Endothelial cell (in vitro differentiated cells): ENCODE measurements around the gene CACNA1B. TPM values are rescaled to one million over a fixed set of nuclear protein-coding genes. Genes with fewer than 3 reads are reported as not detected.
A peak's percentile ranks its signal among the peaks of the same experiment; 100 is the strongest.

Experiments used
- DNase-seq: peaks from one replicate; pipeline ENCODE4 v3.0.0; 2021; ENCODE audit warnings: low spot score
- H3K27ac Mint-ChIP-seq: one replicate; pipeline ENCODE4 v1.8.0; 2021; ENCODE audit warnings: mixed read lengths, inconsistent platforms; ENCODE audit not compliant: unreplicated experiment
- H3K27me3 Mint-ChIP-seq: one replicate; pipeline ENCODE4 v1.8.0; 2021; ENCODE audit warnings: mild to moderate bottlenecking, moderate library complexity, mixed read lengths, inconsistent platforms; ENCODE audit not compliant: unreplicated experiment
- H3K36me3 Mint-ChIP-seq: one replicate; pipeline ENCODE4 v1.8.0; 2021; ENCODE audit warnings: mild to moderate bottlenecking, low read depth, mixed read lengths, inconsistent platforms; ENCODE audit not compliant: unreplicated experiment
- H3K4me1 Mint-ChIP-seq: one replicate; pipeline ENCODE4 v1.8.0; 2021; ENCODE audit warnings: mild to moderate bottlenecking, mixed read lengths, inconsistent platforms; ENCODE audit not compliant: unreplicated experiment
- H3K4me3 Mint-ChIP-seq: one replicate; pipeline ENCODE4 v1.8.0; 2021; ENCODE audit warnings: mild to moderate bottlenecking, mixed read lengths, inconsistent platforms; ENCODE audit not compliant: unreplicated experiment
- H3K9me3 Mint-ChIP-seq: one replicate; pipeline ENCODE4 v1.8.0; 2021; ENCODE audit warnings: mixed read lengths, inconsistent platforms; ENCODE audit not compliant: unreplicated experiment
- total RNA-seq: library from RNA; stranded (reverse); fragmentation: NEBNext Ultra II Directional; extraction: Animal tissue kit (Norgen Biotek cat#: 25700); gene quantifications from one replicate; pipeline ENCODE4 v1.2.1, GENCODE V29; 2021; ENCODE audit not compliant: unreplicated experiment
- TF ChIP-seq, protein P1 (sequence below): fragments of 200-600 bp; sonication (generic); IDR thresholded peaks from one replicate; pipeline ENCODE4 v1.5.0; 2021; ENCODE audit warnings: antibody characterized with exemption; ENCODE audit not compliant: unreplicated experiment

The CACNA1B gene
- total RNA-seq, 1 donor from 2014 or later, result 2.0 TPM

DNA sequence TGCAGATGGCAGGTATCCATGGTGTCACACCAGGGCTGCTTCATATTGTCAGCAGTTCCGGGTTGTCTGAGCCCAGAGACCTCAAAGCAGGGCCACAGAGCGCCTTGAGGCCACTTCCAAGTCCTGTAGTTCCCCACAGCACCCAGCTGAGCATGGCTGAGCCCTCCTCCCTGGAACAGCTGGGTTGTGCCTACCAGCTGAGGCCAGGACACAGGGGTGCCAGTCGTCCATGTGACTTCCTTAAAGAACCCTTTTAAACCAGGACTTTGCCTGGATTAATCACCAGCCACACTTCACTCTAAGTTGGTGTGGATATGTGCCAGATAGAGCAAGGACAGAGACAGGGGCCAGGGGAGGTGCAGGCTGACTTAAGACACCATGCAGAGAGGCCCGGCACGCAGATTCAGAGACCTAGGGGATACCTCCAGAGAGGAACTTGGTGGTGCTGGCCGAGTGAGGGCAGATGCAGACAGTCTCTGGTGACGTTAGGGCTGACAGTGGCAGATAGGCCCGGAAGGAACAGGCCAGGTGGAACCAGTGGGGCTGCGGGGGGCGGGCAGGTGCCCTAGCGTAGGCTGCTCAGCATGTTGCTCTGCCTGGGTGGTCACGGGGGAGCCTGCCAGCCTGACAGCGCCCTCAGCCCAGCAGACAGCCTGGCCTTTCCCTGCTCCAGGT lies 142.7 kb downstream of the CACNA1B start:
- H3K4me1 Mint-ChIP-seq, result no peaks in the 10 kb centered on the region
- DNase-seq, result no peak
- no peak overlapping the region for H3K4me3 Mint-ChIP-seq
- H3K27me3 Mint-ChIP-seq, result peaks cover 12% of the 10 kb centered on the region
- H3K9me3 Mint-ChIP-seq, result no peaks in the 10 kb centered on the region
- no peak overlapping the region for H3K27ac Mint-ChIP-seq
- TF ChIP-seq, protein P1, sequence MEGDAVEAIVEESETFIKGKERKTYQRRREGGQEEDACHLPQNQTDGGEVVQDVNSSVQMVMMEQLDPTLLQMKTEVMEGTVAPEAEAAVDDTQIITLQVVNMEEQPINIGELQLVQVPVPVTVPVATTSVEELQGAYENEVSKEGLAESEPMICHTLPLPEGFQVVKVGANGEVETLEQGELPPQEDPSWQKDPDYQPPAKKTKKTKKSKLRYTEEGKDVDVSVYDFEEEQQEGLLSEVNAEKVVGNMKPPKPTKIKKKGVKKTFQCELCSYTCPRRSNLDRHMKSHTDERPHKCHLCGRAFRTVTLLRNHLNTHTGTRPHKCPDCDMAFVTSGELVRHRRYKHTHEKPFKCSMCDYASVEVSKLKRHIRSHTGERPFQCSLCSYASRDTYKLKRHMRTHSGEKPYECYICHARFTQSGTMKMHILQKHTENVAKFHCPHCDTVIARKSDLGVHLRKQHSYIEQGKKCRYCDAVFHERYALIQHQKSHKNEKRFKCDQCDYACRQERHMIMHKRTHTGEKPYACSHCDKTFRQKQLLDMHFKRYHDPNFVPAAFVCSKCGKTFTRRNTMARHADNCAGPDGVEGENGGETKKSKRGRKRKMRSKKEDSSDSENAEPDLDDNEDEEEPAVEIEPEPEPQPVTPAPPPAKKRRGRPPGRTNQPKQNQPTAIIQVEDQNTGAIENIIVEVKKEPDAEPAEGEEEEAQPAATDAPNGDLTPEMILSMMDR, result no peak
- H3K36me3 Mint-ChIP-seq, result no peaks in the 10 kb centered on the region

DNA sequence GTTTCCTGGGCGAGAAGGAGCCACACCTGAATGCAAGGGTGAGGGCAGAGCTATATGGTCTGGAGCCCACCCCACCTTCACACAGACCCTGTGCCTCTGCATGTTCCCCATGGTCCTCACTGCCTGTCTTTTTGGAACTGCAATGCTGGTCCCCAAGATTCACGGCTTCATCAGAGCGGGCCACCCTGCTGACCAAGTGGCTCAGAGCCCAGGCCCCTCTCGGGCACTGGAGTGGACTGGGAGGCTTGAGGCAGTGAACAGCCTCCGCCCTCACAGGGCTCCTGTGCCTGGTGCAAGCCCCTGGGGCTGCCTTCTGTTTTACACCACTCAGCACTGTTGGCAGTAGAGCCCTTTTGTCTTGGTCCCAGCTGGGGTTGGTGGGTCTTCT lies 143.2 kb downstream of the CACNA1B start:
- H3K4me3 Mint-ChIP-seq, result no peak overlapping the region
- no peak for DNase-seq
- H3K4me1 Mint-ChIP-seq, result no peaks in the 10 kb centered on the region
- no peaks in the 10 kb centered on the region for H3K9me3 Mint-ChIP-seq
- TF ChIP-seq, protein P1, result no peak
- H3K27me3 Mint-ChIP-seq, result peaks cover 11% of the 10 kb centered on the region
- H3K27ac Mint-ChIP-seq, result no peak overlapping the region
- H3K36me3 Mint-ChIP-seq, result no peaks in the 10 kb centered on the region

DNA sequence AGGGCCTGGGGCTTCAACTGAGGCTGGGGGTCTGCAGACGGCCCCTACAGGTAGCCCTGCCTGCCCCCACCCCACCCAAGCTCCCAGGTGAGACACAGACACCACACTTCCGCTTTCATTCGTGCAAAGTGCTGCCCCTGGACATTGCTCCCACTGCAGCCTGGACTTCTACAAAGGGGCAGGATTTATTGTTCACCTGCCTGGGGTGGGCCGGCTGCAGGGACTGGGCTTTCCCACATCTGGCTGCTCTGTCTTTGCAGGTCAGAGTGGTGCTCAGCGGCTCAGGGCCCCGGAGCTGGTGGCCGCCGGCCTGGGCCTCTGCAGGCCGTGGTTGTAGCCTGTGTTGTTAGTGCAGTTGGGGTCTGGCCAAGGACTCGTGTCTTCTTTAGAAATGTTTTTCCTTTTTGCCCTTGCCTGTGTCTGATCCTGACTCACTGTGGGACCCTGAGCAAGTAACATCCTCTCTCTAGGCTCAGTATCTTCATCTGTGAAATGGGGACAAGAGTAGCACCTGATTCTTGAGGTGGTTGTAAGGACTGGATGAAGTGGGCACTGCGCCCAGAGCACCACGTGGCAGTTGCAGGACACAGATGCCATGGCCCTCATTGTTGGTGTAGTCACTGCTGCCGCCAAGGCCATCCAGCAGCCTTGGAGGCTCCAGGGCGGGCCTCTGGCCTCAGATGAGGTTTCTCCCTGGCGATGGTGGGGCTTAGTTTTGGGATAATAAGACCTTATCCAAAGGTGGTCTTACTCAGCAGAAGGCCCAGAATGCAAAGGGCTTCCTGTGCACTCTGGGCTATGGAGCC lies 143.9 kb downstream of the CACNA1B start:
- no peak overlapping the region for H3K4me3 Mint-ChIP-seq
- no peaks in the 10 kb centered on the region for H3K36me3 Mint-ChIP-seq
- no peak for DNase-seq
- H3K4me1 Mint-ChIP-seq, result no peaks in the 10 kb centered on the region
- peaks cover 10% of the 10 kb centered on the region for H3K27me3 Mint-ChIP-seq
- TF ChIP-seq, protein P1, result no peak
- H3K27ac Mint-ChIP-seq, result no peak overlapping the region
- no peaks in the 10 kb centered on the region for H3K9me3 Mint-ChIP-seq

DNA sequence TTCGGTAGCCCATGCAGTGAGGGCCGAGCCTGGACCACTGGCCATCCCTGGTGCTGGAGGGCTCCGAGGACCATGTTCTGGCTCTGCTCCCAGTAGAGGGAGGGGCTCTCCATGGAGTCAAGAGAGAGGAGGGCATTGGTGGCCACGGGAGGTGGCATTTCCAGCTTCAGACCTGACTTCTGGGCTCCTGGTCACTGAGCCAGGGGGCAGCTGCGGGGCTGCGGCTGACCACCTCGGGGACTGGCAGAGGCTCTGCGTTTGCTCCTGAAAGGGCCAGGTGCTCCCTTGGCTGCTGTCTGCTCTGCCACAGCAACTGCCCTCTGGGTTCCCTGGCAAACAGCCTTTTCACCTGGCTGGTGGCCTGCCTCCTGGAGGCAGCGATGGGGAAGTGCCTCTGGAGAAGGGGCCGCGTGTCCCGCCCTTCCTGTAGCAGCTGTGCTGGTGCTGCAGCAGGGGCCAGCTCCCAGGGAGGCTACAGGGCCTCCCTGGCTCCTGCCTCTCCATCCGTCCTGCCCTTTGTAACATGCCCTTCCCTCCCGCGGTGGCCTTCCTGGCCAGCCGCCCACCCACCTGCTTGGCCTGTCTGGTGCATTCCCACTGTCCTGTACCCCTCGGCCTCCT lies 144.6 kb downstream of the CACNA1B start:
- peak; percentile 66 for DNase-seq
- H3K27ac Mint-ChIP-seq, result no peak overlapping the region
- H3K9me3 Mint-ChIP-seq, result no peaks in the 10 kb centered on the region
- H3K4me3 Mint-ChIP-seq, result no peak overlapping the region
- peaks cover 8% of the 10 kb centered on the region for H3K27me3 Mint-ChIP-seq
- H3K36me3 Mint-ChIP-seq, result no peaks in the 10 kb centered on the region
- TF ChIP-seq, protein P1, result peak; percentile 68
- no peaks in the 10 kb centered on the region for H3K4me1 Mint-ChIP-seq
